ENCODE measurements around the gene ELL2. TPM values are rescaled to one million over a fixed set of nuclear protein-coding genes. Genes with fewer than 3 reads are reported as not detected.

The ELL2 gene
- polyA plus RNA-seq, 3 donors: 3.1 to 8.1 (median 5.8) TPM

- Histone ChIP-seq H3K4me3 (replicated peaks in 1 of 3; ENCODE audit: low read depth in 2 of 3, low read length in 3 of 3) (no peak overlapping the region), H4K20me1 (ENCODE audit: insufficient read depth, low read length) (peaks cover 1% of the 10 kb centered on the region), H3K9me3 (replicated peaks in 1 of 2; ENCODE audit: control insufficient read depth in 1 of 2, insufficient read depth in 1 of 2, low read length in 2 of 2) (no peaks in the 10 kb centered on the region), H3K4me2 (replicated peaks; ENCODE audit: extremely low read depth, low read length, poor library complexity, severe bottlenecking) (no peak overlapping the region), H3K9ac (ENCODE audit: insufficient read depth, low read length, poor library complexity, severe bottlenecking) (no peak overlapping the region), H3K27me3 (ENCODE audit: control insufficient read depth in 2 of 2, insufficient read depth in 2 of 2, low read length in 2 of 2) (no peaks in the 10 kb centered on the region), H3K27ac (ENCODE audit: low read depth in 1 of 2, low read length in 2 of 2) (no peak overlapping the region), H2AFZ (ENCODE audit: insufficient read depth, low read depth, low read length, poor library complexity, severe bottlenecking) (no peak overlapping the region), H3K79me2 (ENCODE audit: insufficient read depth, low read length) (peaks cover under 1% of the 10 kb centered on the region), H3K36me3 (replicated peaks in 1 of 2; ENCODE audit: control insufficient read depth in 1 of 2, insufficient read depth in 2 of 2, low read length in 2 of 2) (no peaks in the 10 kb centered on the region), H3K4me1 (ENCODE audit: control insufficient read depth in 1 of 2, insufficient read depth in 2 of 2, low read length in 2 of 2) (peaks cover 20% of the 10 kb centered on the region in 2 donors)
- Mint-ChIP-seq H3K27me3 (ENCODE audit: low read depth in 3 of 3) (peaks cover 2 to 9% (median 6%) of the 10 kb centered on the region in 3 donors), H3K27ac (no peak overlapping the region), H3K9me3 (peaks cover 0 to 2% (median 0%) of the 10 kb centered on the region in 7 donors), H3K4me1 (peaks cover 9% of the 10 kb centered on the region), H3K4me3 (no peak overlapping the region), H3K36me3 (no peaks in the 10 kb centered on the region)
- intact Hi-C loops (cut with micrococcal nuclease): loop anchor here in 1 of 2 donors (10.0 kb wide), 1 partner anchor 369 kb away; no protein-coding TSS in a partner anchor
- WGBS (ENCODE audit: insufficient coverage): 92% methylated on average over 2 of the region's 2 CpGs
- DNase-seq: no peak
- TF ChIP-seq, protein P1, sequence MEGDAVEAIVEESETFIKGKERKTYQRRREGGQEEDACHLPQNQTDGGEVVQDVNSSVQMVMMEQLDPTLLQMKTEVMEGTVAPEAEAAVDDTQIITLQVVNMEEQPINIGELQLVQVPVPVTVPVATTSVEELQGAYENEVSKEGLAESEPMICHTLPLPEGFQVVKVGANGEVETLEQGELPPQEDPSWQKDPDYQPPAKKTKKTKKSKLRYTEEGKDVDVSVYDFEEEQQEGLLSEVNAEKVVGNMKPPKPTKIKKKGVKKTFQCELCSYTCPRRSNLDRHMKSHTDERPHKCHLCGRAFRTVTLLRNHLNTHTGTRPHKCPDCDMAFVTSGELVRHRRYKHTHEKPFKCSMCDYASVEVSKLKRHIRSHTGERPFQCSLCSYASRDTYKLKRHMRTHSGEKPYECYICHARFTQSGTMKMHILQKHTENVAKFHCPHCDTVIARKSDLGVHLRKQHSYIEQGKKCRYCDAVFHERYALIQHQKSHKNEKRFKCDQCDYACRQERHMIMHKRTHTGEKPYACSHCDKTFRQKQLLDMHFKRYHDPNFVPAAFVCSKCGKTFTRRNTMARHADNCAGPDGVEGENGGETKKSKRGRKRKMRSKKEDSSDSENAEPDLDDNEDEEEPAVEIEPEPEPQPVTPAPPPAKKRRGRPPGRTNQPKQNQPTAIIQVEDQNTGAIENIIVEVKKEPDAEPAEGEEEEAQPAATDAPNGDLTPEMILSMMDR (IDR thresholded peaks at IDR 0.05): no peak
Observed at GRCh38 chr5:95966005-95966404, 4.4 kb upstream of the ELL2 start.

DNA sequence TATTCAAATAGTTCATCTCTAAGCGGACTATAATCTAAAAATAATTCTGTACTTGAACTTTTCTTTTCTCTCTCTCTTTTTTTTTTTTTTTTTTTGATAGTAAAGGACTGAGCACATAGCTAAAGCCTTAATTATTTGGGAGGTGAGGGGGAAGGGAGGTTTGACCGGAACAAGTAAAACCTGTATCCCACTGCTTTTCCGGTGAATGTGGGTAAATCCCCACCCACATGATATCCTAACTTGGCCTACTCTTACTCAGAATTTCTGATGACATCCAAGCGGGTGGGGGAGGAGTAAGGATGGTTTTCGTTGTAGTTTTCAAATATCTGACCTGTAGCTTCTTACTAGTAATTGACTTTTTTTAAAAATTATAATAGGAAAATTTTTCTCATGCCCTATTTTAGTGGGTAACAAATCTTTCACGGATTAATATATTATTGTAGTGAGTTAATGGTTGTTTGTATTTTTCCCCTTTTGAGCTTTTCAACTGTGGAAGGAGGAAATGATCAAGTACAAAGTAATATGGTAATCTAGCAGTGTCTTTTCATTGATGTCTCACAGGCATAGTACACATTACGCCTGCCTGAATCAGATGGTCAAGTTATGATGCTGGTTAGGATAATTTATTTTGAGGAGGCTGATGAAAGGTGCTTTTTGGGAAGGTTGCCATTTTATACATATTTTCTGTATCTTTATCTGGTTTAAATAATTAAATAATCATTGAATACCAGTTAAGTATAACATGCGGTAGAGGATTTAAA is 2.2 kb upstream of the ELL2 start:
- peaks cover 26% of the 10 kb centered on the region for H3K4me1 Mint-ChIP-seq
- TF ChIP-seq, protein P1 (IDR thresholded peaks at IDR 0.05): no peak

More for the DNA sequence above, 2.2 kb upstream of the ELL2 start:
- no peak overlapping the region for H3K9ac ChIP-seq (ENCODE audit: insufficient read depth, low read length, poor library complexity, severe bottlenecking)
- H3K27me3 ChIP-seq (ENCODE audit: control insufficient read depth in 2 of 2, insufficient read depth in 2 of 2, low read length in 2 of 2): no peaks in the 10 kb centered on the region
- H3K4me1 ChIP-seq (ENCODE audit: control insufficient read depth in 1 of 2, insufficient read depth in 2 of 2, low read length in 2 of 2): peaks cover 25 to 28% of the 10 kb centered on the region in 2 donors
- no peak overlapping the region for H2AFZ ChIP-seq (ENCODE audit: insufficient read depth, low read depth, low read length, poor library complexity, severe bottlenecking)
- Mint-ChIP-seq H3K36me3 (peaks cover 6 to 16% of the 10 kb centered on the region in 2 donors), H3K4me3 (no peak overlapping the region), H3K27ac (no peak overlapping the region), H3K9me3 (peaks cover 0 to 2% (median 0%) of the 10 kb centered on the region in 7 donors), H3K27me3 (ENCODE audit: low read depth in 3 of 3) (peaks cover 5 to 28% (median 15%) of the 10 kb centered on the region in 3 donors)
- no peaks in the 10 kb centered on the region for H3K36me3 ChIP-seq (replicated peaks in 1 of 2; ENCODE audit: control insufficient read depth in 1 of 2, insufficient read depth in 2 of 2, low read length in 2 of 2)
- peaks cover 22% of the 10 kb centered on the region for H3K79me2 ChIP-seq (ENCODE audit: insufficient read depth, low read length)
- no peak overlapping the region for H3K4me3 ChIP-seq (replicated peaks in 1 of 3; ENCODE audit: low read depth in 2 of 3, low read length in 3 of 3)
- no peak overlapping the region for H3K27ac ChIP-seq (ENCODE audit: low read depth in 1 of 2, low read length in 2 of 2)
- no peak for DNase-seq
- intact Hi-C loops (cut with micrococcal nuclease): loop anchor here (5.0 to 10.0 kb wide), 3 partner anchors 107 to 371 kb away; no protein-coding TSS in a partner anchor
- H4K20me1 ChIP-seq (ENCODE audit: insufficient read depth, low read length): peaks cover 23% of the 10 kb centered on the region
- H3K4me2 ChIP-seq (replicated peaks; ENCODE audit: extremely low read depth, low read length, poor library complexity, severe bottlenecking): no peak overlapping the region
- no peaks in the 10 kb centered on the region for H3K9me3 ChIP-seq (replicated peaks in 1 of 2; ENCODE audit: control insufficient read depth in 1 of 2, insufficient read depth in 1 of 2, low read length in 2 of 2)
- 100% methylated on average over 1 of the region's 8 CpGs for WGBS (ENCODE audit: insufficient coverage)
